Ovary (tissue), 3 donors: ENCODE measurements around the gene SFXN5.

Experiments used
- CTCF ChIP-seq, 3 donors: fragments of 450-650 bp in 2 of 3; fragments of 200-600 bp in 1 of 3; IDR thresholded peaks; one replicate each; pipeline versions ENCODE4 v1.5.1 to v1.8.0; 2016 to 2022; ENCODE audit warnings: antibody characterized with exemption in 3 of 3, mild to moderate bottlenecking in 1 of 3
- EP300 ChIP-seq: sonication (generic); formaldehyde crosslinking; IDR thresholded peaks from one replicate; pipeline ENCODE4 v1.6.1; 2017; ENCODE audit warnings: antibody characterized with exemption
- POLR2A ChIP-seq: fragments of 450-650 bp; IDR thresholded peaks from one replicate; pipeline ENCODE4 v1.6.1; 2017; ENCODE audit warnings: antibody characterized with exemption, mild to moderate bottlenecking, moderate library complexity
- donor health status: DM: no; HTN: no; CAD: no.

- no peak for TF ChIP-seq POLR2A
- TF ChIP-seq CTCF (IDR thresholded peaks at IDR 0.05) = no peak
- TF ChIP-seq EP300 = no peak
Observed at GRCh38 chr2:72917138-72917876, 154.2 kb downstream of the SFXN5 start, which contains the start of gene EMX1.
